T-helper 2 cell (primary cell): ENCODE results near the gene CST6.
"Not testable (repeated sequence)": the region's sequence is repeated elsewhere in the genome, so short reads cannot be mapped to it uniquely, and the experiment has no call there.

ENCODE experiments used
- DNase-seq, 5 experiments: peaks; one replicate each; pipeline versions ENCODE4 v3.0.0 to v3.0.0-alpha.2; 2012 to 2022

The CST6 gene

GRCh38 chr11:66015936-66016792 lies 4.4 kb downstream of the CST6 start:
- no peak for DNase-seq

GRCh38 chr11:66016793-66017177 lies 5.0 kb downstream of the CST6 start:
- no peak for DNase-seq

- DNase-seq, result no peak
Measured at GRCh38 chr11:66017321-66017720, 5.5 kb downstream of the CST6 start.

GRCh38 chr11:66020212-66020611 lies 8.4 kb downstream of the CST6 start:
- DNase-seq, result no peak

GRCh38 chr11:66020618-66021357 lies 9.0 kb downstream of the CST6 start:
- no peak for DNase-seq

- DNase-seq, result peak; percentile 49 to 78 (median 66)
Measured at GRCh38 chr11:66022401-66023185, 10.8 kb downstream of the CST6 start.

GRCh38 chr11:66023186-66023440 lies 11.3 kb downstream of the CST6 start:
- not testable (repeated sequence) for DNase-seq

- DNase-seq, result no peak
Measured at GRCh38 chr11:66026017-66026529, 14.3 kb downstream of the CST6 start, which contains the start of gene CATSPER1. Gene CATSPER1 (minus strand): TSS chr11:66026479. CDS start chr11:66026379, 100 bp downstream.

- DNase-seq, result no peak
Measured at GRCh38 chr11:66032957-66033735, 21.3 kb downstream of the CST6 start.

- DNase-seq, result no peak
Measured at GRCh38 chr11:66035653-66036333, 24.0 kb downstream of the CST6 start.

- no peak for DNase-seq
Measured at GRCh38 chr11:66036334-66036710, 24.5 kb downstream of the CST6 start.

GRCh38 chr11:66037327-66037726 lies 25.5 kb downstream of the CST6 start:
- no peak for DNase-seq

GRCh38 chr11:66039765-66040164 lies 28.0 kb downstream of the CST6 start:
- no peak for DNase-seq

- no peak for DNase-seq
Measured at GRCh38 chr11:66042227-66042995, 30.6 kb downstream of the CST6 start.

- DNase-seq, result no peak
Measured at GRCh38 chr11:66042996-66043906, 31.4 kb downstream of the CST6 start.

GRCh38 chr11:66044757-66045156 lies 32.9 kb downstream of the CST6 start:
- DNase-seq, result no peak

GRCh38 chr11:66045177-66045639 lies 33.4 kb downstream of the CST6 start:
- DNase-seq, result peak; percentile 66 to 83 (median 74)

GRCh38 chr11:66046901-66047300 lies 35.1 kb downstream of the CST6 start:
- no peak for DNase-seq

GRCh38 chr11:66047541-66048365 lies 35.9 kb downstream of the CST6 start:
- DNase-seq, result no peak
